ENCODE measurements around the gene AZGP1. TPM values are rescaled to one million over a fixed set of nuclear protein-coding genes. Genes with fewer than 3 reads are reported as not detected.
"Not testable (repeated sequence)": the region's sequence is repeated elsewhere in the genome, so short reads cannot be mapped to it uniquely, and the experiment has no call there.

Gene AZGP1
- total RNA-seq, 1 donor from 2014 or later, result 0.75 TPM

DNA sequence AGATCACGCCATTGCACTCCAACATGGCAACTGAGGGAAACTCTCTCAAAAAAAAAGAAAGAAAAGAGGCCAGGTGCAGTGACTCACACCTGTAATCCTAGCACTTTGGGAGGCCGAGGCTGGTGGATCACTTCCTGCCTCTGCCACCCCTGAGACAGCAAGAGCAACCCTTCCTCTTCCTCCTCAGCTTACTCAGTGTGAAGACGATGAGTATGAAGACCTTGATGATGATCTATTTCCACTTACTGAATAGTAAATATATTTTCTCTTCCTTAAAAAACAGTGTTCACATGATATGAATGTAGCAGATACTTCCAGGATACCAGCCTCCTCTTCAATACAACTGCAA is 37.5 kb upstream of the AZGP1 start:
- no peaks in the 10 kb centered on the region for H3K36me3 ChIP-seq (ENCODE audit: control insufficient read depth, insufficient read depth, low read length)
- no peak for DNase-seq (ENCODE audit: low read depth)
- no peaks in the 10 kb centered on the region for H3K27me3 ChIP-seq (ENCODE audit: control insufficient read depth, insufficient read depth, low read length)
- TF ChIP-seq, protein P1, sequence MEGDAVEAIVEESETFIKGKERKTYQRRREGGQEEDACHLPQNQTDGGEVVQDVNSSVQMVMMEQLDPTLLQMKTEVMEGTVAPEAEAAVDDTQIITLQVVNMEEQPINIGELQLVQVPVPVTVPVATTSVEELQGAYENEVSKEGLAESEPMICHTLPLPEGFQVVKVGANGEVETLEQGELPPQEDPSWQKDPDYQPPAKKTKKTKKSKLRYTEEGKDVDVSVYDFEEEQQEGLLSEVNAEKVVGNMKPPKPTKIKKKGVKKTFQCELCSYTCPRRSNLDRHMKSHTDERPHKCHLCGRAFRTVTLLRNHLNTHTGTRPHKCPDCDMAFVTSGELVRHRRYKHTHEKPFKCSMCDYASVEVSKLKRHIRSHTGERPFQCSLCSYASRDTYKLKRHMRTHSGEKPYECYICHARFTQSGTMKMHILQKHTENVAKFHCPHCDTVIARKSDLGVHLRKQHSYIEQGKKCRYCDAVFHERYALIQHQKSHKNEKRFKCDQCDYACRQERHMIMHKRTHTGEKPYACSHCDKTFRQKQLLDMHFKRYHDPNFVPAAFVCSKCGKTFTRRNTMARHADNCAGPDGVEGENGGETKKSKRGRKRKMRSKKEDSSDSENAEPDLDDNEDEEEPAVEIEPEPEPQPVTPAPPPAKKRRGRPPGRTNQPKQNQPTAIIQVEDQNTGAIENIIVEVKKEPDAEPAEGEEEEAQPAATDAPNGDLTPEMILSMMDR (IDR thresholded peaks at IDR 0.05; ENCODE audit: insufficient read depth, low read length, poor library complexity, severe bottlenecking), result no peak
- no peak overlapping the region for H3K4me3 ChIP-seq (ENCODE audit: low read depth, low read length)

DNA sequence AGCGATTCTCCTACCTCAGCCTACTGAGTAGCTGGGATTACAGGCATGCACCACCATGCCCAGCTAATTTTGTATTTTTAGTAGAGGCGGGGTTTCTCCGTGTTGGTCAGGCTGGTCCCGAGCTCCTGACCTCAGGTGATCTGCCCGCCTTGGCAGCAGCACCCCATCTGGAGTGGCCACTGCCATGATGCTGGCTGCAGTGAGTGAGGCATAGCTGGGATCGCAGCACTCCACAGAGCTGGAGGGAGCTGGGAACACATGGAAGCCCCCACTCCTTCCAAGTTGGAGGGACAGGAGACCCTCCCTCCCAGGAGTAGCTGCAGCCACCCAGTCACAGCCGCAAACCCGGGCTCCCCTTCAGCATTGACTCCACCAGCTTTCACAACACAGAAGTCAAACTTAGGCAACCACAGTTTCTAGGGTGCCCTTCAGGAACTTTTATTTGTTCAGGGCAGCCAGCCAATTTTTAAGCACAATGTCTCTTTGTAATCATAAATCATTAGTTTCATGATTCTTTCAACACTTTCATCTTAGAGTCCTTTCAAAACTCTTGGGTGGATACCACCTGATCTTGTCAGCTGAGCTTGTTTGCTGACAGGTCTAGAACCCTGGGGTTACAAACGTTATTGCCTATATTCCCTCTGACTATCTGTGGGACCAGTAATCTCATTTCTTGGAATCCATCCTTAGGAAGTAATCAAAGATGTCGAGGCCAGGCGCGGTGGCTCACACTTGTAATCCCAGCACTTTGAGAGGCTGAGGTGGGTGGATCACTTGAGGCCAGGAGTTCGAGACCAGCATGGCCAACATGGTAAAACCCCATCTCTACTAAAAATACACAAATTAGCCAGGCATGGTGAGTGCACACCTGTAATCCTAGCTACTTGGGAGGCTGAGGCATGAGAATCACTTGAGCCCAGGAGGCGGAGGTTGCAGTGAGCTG is 36.8 kb upstream of the AZGP1 start:
- H3K36me3 ChIP-seq (ENCODE audit: control insufficient read depth, insufficient read depth, low read length), result not testable (repeated sequence)

DNA sequence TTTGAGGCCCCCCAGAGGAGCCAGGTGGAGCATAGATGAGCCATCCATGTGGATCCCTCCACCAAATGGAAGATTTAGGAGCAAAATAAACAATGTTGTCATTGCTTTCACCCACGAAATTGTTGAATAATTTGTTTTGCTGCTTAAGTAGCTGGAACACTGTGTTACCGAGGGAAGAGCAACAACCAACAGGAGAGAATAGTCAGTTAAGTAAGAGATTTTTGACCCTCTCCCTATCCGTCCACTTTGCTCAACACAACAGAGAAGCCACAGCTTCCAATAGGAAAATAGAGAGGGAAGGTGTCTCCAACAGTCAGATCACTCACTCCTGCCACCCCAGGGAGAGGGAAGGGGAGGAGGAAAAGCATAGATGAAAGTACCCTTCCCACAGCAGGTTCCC is 35.7 kb upstream of the AZGP1 start:
- Histone ChIP-seq H3K27me3 (ENCODE audit: control insufficient read depth, insufficient read depth, low read length) (no peaks in the 10 kb centered on the region), H3K36me3 (ENCODE audit: control insufficient read depth, insufficient read depth, low read length) (no peaks in the 10 kb centered on the region), H3K4me3 (ENCODE audit: low read depth, low read length) (no peak overlapping the region)
- no peak for DNase-seq (ENCODE audit: low read depth)
- TF ChIP-seq, protein P1 (IDR thresholded peaks at IDR 0.05; ENCODE audit: insufficient read depth, low read length, poor library complexity, severe bottlenecking), result no peak

More for the DNA sequence above, 36.8 kb upstream of the AZGP1 start:
- not testable (repeated sequence) for H3K4me3 ChIP-seq (ENCODE audit: low read depth, low read length); DNase-seq (ENCODE audit: low read depth); H3K27me3 ChIP-seq (ENCODE audit: control insufficient read depth, insufficient read depth, low read length)

DNA sequence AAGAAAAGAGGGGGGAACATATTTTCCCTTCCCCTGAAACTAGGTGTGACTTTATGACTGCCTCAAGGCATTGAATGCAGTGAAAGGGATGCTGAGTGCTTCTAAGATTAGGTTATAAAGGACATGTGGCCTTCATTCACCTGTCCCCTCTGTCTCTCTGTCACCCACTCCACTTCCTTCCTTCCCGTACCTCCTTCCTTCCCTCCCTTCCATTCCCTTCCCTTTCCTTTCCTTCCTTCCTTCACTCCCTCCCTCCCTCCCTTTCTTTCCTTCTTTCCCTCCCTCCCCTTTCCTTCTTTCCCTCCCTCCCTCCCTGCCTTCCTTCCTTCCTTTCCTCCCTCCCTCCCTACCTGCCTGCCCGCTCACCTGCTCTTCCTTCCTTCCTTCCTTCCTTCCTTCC is 35.1 kb upstream of the AZGP1 start:
- TF ChIP-seq, protein P1 (IDR thresholded peaks at IDR 0.05; ENCODE audit: insufficient read depth, low read length, poor library complexity, severe bottlenecking), result no peak
- DNase-seq (ENCODE audit: low read depth), result no peak
- Histone ChIP-seq H3K27me3 (ENCODE audit: control insufficient read depth, insufficient read depth, low read length) (no peaks in the 10 kb centered on the region), H3K4me3 (ENCODE audit: low read depth, low read length) (no peak overlapping the region), H3K36me3 (ENCODE audit: control insufficient read depth, insufficient read depth, low read length) (no peaks in the 10 kb centered on the region)

DNA sequence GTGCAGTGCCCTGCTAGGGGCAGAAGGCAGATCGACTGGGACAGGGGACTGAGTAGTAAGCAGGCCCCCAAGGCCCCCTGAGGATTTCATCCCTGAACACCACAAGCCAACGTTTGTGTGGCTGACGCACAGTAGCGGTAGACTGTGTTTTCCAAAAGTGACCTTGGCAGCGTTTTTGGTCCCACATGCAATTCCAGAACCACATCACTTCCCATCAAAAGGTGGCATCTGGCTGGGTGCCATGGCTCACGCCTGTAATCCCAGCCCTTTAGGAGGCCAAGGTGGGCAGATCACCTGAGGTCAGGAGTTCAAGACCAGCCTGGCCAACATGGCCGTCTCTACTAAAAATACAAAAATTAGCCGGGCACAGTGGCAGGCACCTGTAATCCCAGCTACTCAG is 34.1 kb upstream of the AZGP1 start:
- not testable (repeated sequence) for H3K27me3 ChIP-seq (ENCODE audit: control insufficient read depth, insufficient read depth, low read length); H3K36me3 ChIP-seq (ENCODE audit: control insufficient read depth, insufficient read depth, low read length); H3K4me3 ChIP-seq (ENCODE audit: low read depth, low read length); DNase-seq (ENCODE audit: low read depth)

DNA sequence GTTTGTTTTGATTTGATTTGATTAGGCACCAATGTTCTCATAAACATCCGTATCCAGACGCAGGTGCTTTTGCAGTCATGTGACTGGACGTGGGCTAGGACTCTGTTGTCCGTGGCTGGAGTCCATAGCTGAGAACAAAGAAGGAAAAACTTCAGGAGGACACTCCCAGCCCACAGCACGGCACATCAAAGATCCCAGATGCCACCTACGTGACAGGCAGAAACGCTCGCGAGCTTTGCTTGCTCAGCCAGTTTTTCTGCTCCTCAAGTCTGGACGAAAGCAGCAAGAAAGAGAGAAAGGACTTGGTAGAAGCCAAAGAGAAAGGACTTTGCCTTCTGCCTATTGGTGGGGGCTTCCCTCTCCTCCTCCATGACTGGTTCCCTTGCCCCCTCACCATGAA is 32.7 kb upstream of the AZGP1 start:
- TF ChIP-seq, protein P1 (IDR thresholded peaks at IDR 0.05; ENCODE audit: insufficient read depth, low read length, poor library complexity, severe bottlenecking), result no peak
- no peak for DNase-seq (ENCODE audit: low read depth)
- H3K4me3 ChIP-seq (ENCODE audit: low read depth, low read length), result no peak overlapping the region
- H3K36me3 ChIP-seq (ENCODE audit: control insufficient read depth, insufficient read depth, low read length), result no peaks in the 10 kb centered on the region
- H3K27me3 ChIP-seq (ENCODE audit: control insufficient read depth, insufficient read depth, low read length), result no peaks in the 10 kb centered on the region

DNA sequence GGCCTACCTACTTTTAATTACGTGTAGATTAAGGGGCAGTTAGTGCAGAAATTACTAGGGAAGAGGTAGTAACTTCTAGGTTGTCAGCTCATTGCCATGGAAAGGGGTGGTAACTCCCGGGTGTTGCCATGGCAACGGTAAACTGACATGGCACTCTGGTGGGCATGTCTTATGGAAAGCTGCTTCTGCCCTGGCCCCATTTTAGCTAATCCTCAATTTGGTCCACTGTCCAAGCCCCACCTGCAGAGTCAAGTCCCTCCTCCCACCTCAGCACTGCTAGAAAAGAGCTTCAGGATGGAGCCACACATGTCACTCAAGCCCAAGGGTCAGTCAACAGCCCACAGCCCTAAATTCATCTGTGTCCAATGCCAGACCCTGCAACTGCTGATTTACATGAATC is 32.1 kb upstream of the AZGP1 start:
- Histone ChIP-seq H3K27me3 (ENCODE audit: control insufficient read depth, insufficient read depth, low read length) (no peaks in the 10 kb centered on the region), H3K4me3 (ENCODE audit: low read depth, low read length) (no peak overlapping the region), H3K36me3 (ENCODE audit: control insufficient read depth, insufficient read depth, low read length) (no peaks in the 10 kb centered on the region)
- no peak for DNase-seq (ENCODE audit: low read depth)
- TF ChIP-seq, protein P1 (IDR thresholded peaks at IDR 0.05; ENCODE audit: insufficient read depth, low read length, poor library complexity, severe bottlenecking), result no peak

Measured in kidney epithelial cell (primary cell).